Stimulated activated CD8-positive, alpha-beta memory T cell treated with anti-CD3 and anti-CD28 coated beads, Interleukin-4, amount 100 ng/mL, for 48 hours (primary cell): Measurements from ENCODE around the gene PIAS4.

Source experiments
- DNase-seq: peaks from one replicate; pipeline ENCODE4 v3.0.0-alpha.2; 2020

PIAS4 gene

DNA sequence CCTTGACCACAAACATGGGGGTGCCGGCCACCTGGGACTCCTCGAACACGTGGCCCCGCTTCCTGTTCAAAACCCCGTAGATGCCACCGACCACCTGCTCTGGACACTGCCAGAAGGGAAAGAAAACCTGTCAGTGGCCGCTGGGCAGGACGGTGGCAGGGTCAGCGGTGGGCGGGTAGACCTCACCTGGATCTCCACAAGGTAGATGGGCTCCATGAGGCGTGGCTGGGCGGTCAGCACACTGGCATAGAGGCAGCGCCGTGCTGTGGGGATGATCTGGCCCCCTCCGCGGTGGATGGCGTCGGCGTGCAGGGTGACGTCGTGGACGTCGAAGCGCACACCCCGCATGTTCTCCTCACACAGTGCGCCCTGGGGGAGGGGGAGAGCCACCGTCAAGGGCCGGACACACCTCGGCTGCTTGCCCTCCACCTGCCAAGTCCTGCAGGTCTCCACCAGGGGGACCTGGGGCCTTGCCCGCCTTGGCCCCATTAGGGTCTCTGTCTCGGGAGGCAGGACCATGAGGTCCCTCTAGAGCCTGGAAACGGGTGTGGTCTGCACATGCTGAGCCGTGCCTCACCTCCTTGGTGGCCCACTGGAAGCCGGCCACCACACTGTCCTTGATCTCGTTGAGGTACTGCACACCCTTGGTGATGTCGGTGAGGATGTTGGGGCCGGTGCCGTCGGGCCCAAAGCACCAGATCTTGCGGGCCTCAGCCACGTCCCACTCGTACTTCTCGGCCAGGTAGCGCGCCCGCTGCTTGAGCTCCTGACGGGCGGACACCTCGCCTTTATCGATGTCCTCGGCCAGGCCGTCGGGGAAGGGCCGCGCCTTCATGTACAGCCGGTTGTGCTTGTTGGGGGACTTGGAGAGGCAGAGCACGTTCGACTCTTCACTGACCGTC, 30.0 kb upstream of the PIAS4 start:
- DNase-seq: peak; percentile 37

DNA sequence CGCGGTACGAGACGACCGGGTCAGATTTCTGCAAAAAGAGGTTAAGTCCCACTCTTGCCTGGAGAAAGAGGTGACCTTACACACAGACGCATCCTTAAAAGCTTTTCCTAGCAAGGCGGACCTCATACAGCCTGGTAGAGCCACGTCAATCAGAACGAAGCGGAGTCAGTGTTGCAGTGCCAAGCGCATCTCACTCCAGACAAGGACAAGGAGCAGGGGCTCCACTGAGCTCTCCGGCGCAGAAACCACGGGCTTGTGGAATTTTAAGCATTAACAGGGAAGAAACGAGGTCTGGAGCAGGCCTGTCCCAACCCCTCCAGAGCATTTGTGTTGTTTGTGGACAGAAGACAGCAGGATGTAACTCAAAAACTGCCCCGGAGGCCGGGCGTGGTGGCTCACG, 29.4 kb upstream of the PIAS4 start:
- DNase-seq: no peak

DNA sequence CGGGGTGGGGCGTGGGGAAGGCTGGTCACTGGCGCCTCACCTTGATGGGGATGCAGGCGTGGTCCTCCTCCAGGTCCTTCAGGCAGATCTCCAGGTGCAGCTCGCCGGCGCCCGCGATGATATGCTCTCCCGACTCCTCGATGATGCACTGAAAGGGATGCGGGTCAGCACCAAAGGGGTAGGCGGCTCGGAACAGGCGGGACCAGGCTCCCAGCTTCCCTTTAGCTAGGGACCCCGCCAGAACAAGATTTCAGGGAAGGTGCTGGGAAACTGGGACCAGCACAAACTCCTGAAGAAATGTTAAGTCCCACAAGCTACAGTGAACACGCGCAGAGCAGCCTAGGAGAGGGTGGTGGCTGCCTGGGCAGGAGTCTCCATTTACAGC, 28.3 kb upstream of the PIAS4 start:
- DNase-seq: peak; percentile 30

DNA sequence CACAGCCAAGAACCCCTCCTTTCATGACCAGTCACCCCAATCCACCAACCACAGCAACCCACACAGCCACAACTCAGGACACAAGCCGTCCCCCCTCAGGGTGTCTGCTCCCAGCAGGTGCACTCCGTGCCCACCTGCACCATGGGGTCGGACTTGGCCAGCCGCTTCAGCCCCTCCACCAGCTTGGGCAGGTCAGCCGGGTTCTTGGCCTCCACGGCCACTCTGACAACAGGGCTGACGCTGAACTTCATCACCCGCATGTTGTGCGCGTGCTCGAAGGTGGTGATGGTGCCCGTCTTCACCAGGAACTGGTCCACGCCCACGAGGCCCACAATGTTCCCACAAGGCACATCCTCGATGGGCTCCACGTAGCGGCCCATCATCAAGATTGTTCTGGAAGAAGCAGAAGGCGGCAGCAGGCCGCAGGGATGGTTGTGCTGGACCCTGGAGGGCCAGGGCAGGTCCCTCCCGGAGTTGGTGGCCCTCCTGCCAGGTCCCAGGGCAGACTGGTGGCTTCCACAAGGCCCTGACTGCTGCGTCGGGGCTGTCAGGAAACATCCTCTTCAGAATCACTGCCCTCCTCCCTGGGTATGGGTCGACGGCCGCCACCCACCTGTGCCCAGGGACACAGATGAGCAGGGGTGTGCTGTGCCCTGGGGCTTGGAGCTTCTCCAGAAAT, 27.7 kb upstream of the PIAS4 start:
- DNase-seq: peak; percentile 38

DNA sequence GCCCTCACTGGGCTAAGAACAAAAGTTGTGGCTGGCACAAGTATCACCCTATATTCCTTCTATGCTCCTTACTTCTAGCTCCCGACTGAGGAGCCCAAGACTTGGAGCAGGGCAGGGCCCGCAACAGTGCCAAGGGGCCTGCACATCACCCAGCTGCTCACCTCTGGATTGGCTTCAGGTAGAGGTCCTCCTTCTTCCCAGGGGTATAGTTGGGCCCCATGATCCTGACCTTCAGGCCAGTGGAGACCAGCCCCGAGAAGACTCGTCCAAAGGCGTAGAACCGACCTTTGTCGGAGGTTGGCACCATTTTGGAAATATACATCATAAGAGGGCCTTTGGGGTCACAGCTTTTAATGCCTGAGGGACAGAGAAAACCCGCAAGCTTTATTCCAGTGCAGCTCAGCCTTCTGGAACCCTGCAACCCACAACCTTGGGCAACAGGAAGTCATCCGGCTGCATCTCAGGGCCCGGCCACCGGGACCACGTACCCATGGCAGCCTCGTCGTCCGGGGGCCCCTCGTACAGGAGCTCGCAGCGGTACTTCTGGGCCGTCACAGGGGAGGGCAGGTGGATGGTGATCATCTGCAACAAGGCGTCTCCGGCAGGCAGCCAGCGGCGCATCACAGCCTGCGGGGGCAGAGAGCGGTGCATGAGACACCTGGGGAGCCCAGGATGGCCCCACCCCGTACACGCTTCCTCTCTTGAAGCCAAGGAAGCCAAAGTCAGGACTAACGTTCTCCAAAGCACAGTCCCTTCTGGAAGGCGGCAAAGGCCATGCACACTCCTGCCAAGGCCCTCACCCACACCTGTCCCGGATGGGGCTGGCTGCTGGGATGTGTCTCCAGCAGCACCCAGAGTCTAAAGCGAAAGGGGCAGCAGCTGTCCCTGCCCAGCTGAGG, 26.9 kb upstream of the PIAS4 start:
- peak; percentile 28 for DNase-seq

DNA sequence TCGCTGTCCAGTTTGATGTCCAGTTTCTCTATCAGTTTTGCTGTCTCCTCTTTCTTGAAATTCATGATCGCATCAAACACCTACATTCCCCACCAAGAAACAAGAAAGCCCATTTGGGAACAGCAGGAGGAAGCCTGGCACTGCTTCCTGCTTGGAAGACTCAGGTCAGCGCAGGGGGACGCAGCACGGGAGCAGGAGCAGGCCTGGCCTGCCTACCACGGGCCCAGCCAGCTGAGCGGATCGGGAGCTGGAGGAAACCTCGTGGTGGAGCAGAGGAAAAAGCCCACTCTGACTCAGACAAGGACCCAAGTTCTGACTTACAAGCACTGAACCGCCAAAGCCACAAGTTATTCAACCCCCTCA, 26.2 kb upstream of the PIAS4 start:
- peak; percentile 32 for DNase-seq

DNA sequence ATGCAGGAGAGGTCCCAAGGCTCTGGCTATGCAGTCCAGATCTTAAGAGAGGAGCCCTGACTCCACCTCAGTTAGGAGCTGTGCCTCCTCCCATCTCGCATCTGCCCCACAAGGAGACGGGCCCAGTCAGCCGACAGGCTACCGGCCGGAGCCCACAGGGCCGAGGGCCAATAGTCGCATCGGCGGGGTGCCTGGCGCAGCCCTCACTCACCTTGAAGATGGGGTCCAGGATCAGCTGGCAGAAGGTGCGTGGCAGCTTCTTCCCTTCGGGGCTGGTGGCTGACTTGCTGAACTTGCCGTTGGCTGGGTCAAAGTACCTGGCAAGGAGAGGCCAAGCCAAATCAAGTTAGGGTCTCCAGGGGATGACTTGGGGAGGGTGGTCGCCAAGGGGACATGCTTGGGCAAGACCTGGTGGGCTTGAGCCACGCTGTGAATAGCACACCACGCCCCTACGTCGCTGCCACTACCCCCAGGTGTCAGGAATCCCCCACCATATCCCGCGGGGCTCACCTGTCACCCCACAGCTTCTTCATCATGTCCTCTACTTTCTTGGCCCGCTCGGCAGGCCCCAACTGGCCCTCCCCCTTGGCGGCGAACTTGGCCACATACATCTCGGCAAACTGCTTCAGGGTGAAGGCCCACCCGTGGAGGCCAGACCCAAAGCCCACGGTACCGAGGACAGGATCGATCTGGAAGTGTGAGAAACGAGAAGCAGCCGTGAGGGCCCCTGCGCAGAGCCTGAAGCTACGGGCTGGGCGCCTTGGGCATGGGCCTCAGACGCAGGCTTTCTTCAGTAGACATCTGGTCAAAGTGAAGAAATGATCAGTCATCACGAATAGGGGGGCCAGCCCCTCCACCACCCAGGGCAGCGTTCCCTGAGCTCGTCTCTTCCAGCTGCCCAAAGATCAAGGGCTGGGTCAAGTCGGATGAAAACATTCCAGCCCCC, 25.5 kb upstream of the PIAS4 start:
- DNase-seq: no peak

DNA sequence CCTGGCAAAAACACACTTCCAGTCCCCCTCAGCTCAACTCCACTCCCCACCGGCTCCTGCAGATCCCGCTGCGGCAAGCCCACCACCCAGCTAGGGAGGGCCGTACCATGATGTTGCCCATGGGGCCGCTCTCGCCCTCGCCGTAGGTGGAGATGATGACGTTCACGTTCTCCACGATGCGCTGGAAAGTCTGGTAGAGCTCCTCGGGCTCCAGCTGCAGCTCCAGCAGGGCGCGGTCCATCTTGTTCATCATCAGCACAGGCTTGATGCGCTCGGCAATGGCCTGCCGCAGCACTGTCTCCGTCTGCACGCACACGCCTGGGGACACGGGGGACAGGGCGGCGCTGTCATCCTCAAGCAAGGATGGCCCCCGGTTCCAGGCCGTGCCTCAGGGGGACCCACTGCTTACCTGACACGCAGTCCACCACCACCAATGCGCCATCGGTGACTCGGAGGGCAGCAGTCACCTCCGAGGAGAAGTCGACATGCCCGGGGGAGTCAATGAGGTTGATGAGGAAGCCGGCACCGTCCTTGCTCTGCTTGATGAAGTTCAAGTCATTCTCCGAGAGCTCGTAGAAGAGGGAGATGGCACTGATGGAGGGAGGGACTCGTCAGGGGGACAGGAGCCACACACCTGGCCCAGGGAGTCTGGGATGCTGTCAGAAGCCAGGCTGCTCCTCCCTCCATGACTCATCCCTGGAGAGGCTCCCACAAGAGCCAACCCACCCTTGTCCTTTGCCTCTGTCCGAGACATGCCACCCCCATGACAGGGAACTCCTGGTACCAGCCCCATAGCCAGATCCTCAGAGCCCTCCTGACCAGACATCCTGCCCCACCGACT, 24.6 kb upstream of the PIAS4 start:
- peak; percentile 51 for DNase-seq

DNA sequence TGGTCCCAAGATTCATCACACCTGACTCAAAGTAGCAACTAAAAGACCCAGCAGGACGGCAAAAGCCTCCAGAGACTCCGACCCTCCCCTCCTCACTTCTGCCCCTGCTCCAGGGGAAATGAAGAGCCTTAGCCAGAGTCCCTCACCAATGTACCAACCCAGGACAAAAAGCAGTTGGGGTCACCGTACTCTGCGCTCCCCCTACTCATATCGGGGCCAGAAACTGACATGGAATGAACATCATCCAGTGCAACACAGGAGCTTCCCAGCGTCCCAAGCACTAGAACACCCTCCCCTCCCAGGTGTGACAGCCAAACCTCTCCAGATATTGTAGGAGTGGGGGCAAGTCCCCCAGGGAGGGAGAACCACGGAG, 24.0 kb upstream of the PIAS4 start:
- DNase-seq: no peak

DNA sequence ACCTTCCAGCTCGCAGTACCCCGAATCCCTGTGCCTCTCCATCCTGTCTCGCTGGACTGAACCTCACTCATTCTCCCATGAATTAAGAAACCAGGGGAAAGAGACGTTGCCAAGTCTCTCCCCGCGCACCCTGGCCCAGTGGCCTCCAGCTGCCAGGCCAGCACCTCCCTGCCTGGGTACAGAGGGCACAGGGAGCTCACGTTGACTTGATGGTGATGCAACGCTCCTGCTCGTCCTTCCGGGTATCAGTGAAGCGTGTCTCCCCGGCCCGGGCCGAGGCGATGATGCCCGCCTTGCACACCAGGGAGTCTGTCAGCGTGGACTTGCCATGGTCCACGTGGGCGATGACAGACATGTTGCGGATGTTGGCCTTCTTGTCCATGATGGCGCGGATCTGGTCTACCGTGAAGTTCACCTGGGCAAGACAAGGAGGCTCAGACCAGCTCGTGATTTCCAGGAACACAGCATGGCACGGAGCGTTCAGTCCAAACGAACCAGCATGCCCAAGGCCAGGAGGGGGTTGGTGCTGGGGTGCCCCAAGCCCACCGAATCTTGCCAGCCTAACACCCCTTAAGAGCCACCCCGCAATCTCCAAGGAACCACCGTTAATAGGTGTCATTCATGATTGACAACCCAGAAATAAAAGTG, 23.5 kb upstream of the PIAS4 start:
- DNase-seq: peak; percentile 58

DNA sequence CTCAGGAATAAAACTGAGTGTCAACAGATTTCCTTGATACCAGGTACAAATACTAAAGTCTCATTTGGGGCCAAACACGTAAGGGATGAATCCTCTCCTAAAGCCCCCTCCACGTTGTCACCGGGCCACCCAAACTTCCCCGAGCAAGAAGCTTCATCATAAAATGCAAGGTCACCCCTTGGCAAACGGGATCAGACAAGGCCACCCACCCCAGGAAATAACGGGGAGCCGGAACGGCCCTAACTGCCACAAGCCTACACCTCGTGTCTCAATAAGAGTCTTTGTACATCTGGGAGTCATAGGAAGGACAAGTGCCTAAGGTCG, 23.0 kb upstream of the PIAS4 start:
- no peak for DNase-seq

DNA sequence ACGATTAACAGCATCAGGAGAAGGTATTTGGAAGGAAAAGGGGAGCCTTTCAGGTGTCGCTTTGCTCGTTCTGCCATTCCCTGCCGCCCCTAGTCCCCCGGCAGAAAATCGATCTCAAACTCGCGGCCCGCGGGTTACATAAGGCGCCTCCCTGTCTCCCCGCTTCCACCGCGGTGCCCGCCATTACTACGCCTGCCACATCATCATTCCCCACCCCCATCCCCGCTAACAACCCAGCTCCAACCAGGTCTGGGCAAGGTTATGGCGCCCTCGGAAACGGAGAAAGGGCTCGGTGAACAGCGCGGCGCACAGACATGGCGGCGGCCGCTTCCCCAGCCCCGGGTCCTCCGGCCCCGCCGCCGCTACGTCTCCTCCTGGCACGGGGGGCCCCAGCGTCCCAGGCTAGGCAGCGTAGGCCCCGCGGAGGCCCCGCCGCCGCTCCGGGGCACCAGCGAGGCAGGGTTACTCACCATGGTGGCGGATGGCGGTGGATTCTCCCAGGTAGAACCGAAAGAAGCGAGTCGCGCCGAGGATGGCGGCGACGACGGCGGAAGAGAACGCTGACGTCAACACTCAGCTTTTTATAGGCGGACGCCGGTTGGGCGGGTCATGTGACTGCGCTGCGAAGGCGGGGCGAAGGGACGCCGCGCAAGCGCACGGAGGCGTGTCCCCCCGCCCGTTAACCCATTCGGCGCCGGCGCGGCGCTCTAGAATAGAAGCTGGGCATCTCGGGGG, 22.5 kb upstream of the PIAS4 start, which contains the start of gene EEF2:
Gene EEF2 (minus strand): TSS at position 556 of the 735 bp plus-strand sequence. CDS start 83 bp downstream, at position 473.
- peak; percentile 93 for DNase-seq

DNA sequence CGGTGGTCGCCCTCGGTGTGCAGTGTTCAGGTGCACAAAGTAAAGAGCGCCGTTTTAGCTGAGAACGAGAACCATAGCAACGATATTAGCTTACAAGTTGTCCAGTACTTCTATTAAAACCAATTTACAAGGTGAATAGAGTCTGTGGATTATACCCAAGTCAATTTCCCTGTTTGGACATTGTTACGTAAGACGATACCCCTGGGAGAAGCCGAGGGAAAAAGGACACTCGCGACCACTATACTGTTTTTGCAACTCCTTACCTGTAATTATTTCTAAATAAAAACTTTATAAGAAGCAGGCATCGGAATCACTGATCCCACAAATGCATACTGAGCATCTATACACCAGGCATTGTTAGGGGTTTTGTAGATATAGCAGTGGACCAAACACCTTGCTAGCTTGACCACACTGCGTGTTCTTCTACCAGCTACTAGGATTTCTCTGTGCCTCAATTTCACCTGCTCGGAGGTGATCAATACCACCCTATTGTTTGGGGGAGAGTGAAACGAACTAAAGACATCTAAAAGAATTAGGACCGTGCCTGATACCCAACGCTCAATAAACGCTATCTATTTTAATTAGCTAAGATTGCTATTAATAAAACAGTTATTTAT, 21.8 kb upstream of the PIAS4 start:
- DNase-seq: no peak

DNA sequence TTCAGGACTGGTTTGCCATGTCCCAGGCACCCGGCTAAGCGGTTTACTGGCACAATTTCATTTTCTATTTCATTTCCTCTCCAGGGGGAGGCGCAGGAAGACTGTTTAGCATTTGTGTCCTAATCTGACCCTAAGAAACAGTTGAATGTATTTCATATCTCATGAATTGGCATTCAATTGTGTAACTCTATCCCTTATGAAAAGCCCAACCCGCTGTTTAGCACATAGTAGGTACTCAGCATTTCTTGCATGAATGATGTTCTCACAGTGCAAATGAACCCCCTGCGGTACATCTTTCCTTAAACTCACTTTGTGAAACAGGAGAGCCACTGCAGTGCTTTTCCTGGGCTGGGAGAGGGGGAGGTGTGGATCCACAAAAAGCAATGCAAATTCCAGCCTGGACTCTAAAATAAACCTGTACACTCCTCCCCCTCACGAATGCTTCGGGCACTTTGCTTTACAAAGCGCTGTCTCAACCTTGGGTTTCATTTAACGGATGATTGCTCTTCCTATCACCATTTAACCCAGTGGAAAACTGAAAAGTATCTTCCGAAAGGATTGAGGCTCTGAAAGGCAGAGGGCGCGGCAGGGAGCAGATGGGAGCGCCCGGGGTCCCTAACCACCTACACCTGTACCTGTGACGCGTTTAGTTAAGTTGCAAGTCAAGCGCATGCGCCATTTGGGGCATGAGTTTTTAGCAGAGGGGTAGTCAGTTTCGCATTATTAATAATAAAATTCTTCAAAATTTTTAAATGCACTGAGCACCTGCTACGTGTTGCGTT, 21.1 kb upstream of the PIAS4 start:
- peak; percentile 74 for DNase-seq

DNA sequence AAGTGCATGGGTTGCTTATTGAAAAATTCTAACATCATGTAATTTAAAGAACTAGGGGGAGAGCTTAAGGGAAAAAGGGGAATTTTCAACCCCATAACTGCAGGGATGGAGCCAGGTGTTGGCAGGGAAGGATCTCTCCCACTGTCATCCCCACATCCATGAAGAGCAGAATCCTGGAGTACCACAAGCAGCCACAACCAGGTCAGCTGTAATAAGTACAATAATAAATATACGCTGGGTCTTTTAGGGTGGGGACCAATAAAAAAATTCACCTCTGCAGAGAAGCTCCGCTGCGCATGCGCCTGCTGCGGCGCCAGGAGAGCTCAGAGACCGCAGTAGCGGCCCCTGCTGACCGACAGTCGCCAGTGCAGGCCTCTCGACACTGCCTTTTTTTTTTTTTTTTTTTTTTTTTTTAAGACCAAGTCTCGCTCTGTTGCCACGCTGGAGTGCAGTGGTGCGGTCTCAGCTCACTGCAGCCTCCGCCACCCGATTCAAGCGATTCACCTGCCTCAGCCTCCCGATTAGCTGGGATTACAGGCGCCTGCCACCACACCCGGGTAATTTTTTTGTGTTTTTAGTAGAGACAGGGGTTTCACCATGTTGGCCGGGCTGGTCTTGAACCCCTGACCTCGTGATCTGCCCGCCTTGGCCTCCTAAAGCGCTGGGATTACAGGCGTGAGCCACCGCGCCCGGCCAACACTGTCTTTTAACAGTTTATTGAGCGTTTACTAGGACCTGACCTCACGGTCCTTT, 19.7 kb upstream of the PIAS4 start:
- DNase-seq: peak; percentile 92

DNA sequence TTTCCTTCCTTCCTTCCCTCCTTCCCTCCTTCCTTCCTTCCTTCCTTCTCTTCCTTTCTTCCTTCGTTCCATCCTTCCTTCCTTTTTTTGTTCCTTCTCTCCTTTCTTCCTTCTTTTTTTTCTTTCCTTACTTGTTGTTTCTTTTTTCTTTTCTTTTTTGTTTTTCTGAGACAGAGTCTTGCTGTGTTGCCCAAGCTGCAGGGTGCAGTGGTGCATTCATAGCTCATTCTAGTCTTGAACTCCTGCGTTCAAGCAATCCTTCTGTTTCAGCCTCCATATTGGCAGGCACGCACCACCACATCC, 16.8 kb upstream of the PIAS4 start:
- no peak for DNase-seq

DNA sequence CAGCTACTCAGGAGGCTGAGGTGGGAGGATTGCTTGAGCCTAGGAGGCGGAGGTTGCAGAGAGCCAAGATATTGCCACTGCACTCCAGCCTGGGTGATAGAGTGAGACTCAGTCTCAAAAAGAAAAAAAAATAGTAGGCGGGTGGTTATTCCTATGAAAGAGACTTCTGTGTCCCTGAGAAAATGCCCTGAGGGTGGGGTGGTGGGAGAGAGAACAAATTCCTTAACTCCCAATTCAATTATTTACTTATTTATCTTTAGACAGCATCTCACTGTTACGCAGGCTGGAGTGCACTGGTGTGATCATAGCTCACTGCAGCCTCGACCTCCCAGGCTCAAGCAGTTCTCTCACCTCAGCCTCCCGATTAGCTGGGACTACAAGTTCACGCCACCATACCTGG, 11.9 kb upstream of the PIAS4 start:
- no peak for DNase-seq
